MCF 10A (cell line): Measurements from ENCODE around the gene DLG2. TPM values are rescaled to one million over a fixed set of nuclear protein-coding genes. Genes with fewer than 3 reads are reported as not detected.

ENCODE experiments used
- BruUV-seq: library from RNA; stranded (reverse); fragments of 400-500 nt; replicated peaks from 2 replicates; lab custom pipeline; 2021; lab: Mats Ljungman, UMichigan
- CTCF ChIA-PET: fragments of 300-600 bp; sonication (Branson Sonifier 250); formaldehyde crosslinking; extraction: SDS; loops from one replicate; lab custom pipeline; 2021; ENCODE audit warnings: antibody characterized with exemption, inconsistent platforms; lab: Yijun Ruan, JAX
- POLR2A ChIA-PET: fragments of 300-600, 350-650 bp; sonication (Branson Sonifier 250); formaldehyde crosslinking; extraction: SDS; loops from one replicate; lab custom pipeline; 2020; ENCODE audit warnings: antibody characterized with exemption, inconsistent platforms; lab: Yijun Ruan, JAX
- DNase-seq: peaks from one replicate; pipeline ENCODE4 v3.0.0-alpha.2; 2018; ENCODE audit not compliant: unreplicated experiment
- H3K27ac Mint-ChIP-seq: one replicate; pipeline ENCODE4 v1.8.0; 2022; ENCODE audit warnings: mild to moderate bottlenecking, low read depth, mixed read lengths; ENCODE audit not compliant: unreplicated experiment
- H3K27me3 Mint-ChIP-seq: one replicate; pipeline ENCODE4 v1.8.0; 2022; ENCODE audit warnings: mixed read lengths; ENCODE audit not compliant: insufficient read depth, unreplicated experiment
- H3K36me3 Mint-ChIP-seq: one replicate; pipeline ENCODE4 v1.8.0; 2022; ENCODE audit warnings: mild to moderate bottlenecking, moderate library complexity, mixed read lengths; ENCODE audit not compliant: insufficient read depth, unreplicated experiment
- H3K4me1 Mint-ChIP-seq: one replicate; pipeline ENCODE4 v1.8.0; 2022; ENCODE audit warnings: mixed read lengths; ENCODE audit not compliant: insufficient read depth, unreplicated experiment
- H3K4me3 Mint-ChIP-seq: one replicate; pipeline ENCODE4 v1.8.0; 2022; ENCODE audit warnings: mild to moderate bottlenecking, moderate library complexity, mixed read lengths; ENCODE audit not compliant: unreplicated experiment
- H3K9me3 Mint-ChIP-seq: one replicate; pipeline ENCODE4 v1.8.0; 2022; ENCODE audit warnings: mixed read lengths; ENCODE audit not compliant: unreplicated experiment
- intact Hi-C: fragments of 100-400 bp; cut with micrococcal nuclease; formaldehyde crosslinking; loops from 2 replicates; pipeline ENCODE4 v1.14.1; 2022
- total RNA-seq: library from RNA; stranded (reverse); gene quantifications from 2 replicates; pipeline ENCODE4 v1.2.3, GENCODE V29; 2022
- TF ChIP-seq, protein P1 (sequence below): fragments of 200-600 bp; IDR thresholded peaks from one replicate; pipeline ENCODE4 v1.8.0; 2022; ENCODE audit warnings: antibody characterized with exemption, mild to moderate bottlenecking; ENCODE audit not compliant: unreplicated experiment

The DLG2 gene
- total RNA-seq, 1 experiment from 2014 or later, result 0.26 TPM

DNA sequence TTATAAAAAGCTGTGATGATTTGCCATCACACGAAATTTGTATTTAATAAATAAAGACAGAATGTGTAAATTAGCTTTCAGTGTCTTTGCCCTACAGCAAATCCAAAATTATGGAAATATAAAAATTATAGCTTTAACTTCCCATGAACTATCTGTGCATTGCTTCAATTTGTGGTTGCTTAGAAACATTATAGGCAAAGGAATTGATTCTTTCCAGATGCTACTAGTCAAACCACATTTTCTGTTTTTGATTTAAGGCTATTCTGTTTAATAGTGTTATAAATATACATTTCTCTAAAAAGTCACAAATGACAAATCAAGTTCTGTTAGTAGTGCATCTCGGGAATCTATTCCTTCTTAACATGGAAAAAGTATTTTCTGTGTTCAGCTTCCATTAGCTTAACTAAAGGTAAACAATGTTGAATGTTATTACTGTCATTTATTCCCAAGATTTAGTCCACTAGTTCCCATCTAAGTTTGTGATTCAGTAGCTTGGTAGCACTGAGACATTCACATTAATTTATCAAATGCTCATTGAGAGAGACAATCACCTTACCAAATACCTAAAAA is 1254.7 kb downstream of the DLG2 start:
- peaks cover 16% of the 10 kb centered on the region for H3K27me3 Mint-ChIP-seq
- no peaks in the 10 kb centered on the region for H3K4me1 Mint-ChIP-seq
- ChIA-PET POLR2A (no interaction called here), CTCF (interaction anchor here (0.6 to 1.2 kb wide), 3 partner anchors 12 to 1084 kb away, joined by 3 read pairs; no protein-coding TSS in a partner anchor)
- H3K27ac Mint-ChIP-seq, result no peak overlapping the region
- no peaks in the 10 kb centered on the region for H3K36me3 Mint-ChIP-seq
- no peaks in the 10 kb centered on the region for H3K9me3 Mint-ChIP-seq
- TF ChIP-seq, protein P1, sequence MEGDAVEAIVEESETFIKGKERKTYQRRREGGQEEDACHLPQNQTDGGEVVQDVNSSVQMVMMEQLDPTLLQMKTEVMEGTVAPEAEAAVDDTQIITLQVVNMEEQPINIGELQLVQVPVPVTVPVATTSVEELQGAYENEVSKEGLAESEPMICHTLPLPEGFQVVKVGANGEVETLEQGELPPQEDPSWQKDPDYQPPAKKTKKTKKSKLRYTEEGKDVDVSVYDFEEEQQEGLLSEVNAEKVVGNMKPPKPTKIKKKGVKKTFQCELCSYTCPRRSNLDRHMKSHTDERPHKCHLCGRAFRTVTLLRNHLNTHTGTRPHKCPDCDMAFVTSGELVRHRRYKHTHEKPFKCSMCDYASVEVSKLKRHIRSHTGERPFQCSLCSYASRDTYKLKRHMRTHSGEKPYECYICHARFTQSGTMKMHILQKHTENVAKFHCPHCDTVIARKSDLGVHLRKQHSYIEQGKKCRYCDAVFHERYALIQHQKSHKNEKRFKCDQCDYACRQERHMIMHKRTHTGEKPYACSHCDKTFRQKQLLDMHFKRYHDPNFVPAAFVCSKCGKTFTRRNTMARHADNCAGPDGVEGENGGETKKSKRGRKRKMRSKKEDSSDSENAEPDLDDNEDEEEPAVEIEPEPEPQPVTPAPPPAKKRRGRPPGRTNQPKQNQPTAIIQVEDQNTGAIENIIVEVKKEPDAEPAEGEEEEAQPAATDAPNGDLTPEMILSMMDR, result no peak
- DNase-seq, result no peak
- no peak overlapping the region for H3K4me3 Mint-ChIP-seq
- no TSS peak for BruUV-seq
- intact Hi-C loops, result no loop called here

DNA sequence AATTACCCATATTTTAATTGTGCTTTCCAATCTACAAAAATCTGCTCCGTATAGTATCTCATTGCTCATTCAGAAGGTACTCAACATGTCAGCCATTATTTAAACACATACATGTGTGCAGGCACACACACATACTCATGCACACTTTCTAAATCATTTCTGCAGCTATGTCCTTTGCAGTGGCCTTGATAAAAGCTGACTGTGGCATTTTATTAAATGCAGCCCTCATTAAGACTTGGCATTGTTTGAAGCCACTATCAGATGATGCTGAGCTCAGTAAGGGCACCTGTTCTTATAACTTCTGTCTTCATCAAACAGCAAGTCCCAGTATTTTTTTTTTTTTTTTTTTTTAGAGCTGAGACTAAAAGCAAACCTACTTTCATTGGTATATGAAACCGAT is 1269.1 kb downstream of the DLG2 start:
- DNase-seq, result no peak
- TF ChIP-seq, protein P1, result no peak
- no TSS peak for BruUV-seq
- ChIA-PET POLR2A (no interaction called here), CTCF (interaction anchor here (0.7 kb wide), 1 partner anchor 15 kb away, joined by 5 read pairs; no protein-coding TSS in a partner anchor)
- Mint-ChIP-seq H3K27ac (no peak overlapping the region), H3K4me1 (no peaks in the 10 kb centered on the region), H3K27me3 (peaks cover 38% of the 10 kb centered on the region), H3K4me3 (no peak overlapping the region), H3K36me3 (no peaks in the 10 kb centered on the region), H3K9me3 (no peaks in the 10 kb centered on the region)
- intact Hi-C loops, result no loop called here

DNA sequence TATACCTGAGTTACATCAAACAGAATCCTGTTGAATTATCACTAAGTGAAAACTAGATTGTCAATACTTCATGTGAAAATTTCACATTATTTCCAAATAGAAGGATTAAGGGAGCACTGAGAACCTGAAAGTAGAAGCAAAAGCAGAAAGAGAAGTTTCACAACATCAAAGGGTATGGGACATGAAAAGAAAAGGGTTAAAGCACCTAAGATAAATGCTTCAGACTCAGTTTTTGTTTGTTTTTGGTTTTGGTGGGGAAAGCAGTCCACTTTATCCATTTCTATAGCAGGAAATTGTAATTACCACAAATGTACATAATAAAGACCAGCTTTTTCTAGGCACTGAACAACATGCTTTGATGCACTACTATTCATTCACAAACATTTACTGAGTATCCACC is 1271.2 kb downstream of the DLG2 start:
- intact Hi-C loops, result no loop called here
- Mint-ChIP-seq H3K27ac (no peak overlapping the region), H3K9me3 (no peaks in the 10 kb centered on the region), H3K4me1 (no peaks in the 10 kb centered on the region), H3K4me3 (no peak overlapping the region), H3K27me3 (peaks cover 38% of the 10 kb centered on the region), H3K36me3 (no peaks in the 10 kb centered on the region)
- POLR2A ChIA-PET, result no interaction called here
- CTCF ChIA-PET, result no interaction called here
- no TSS peak for BruUV-seq
- no peak for DNase-seq
- TF ChIP-seq, protein P1, result no peak

DNA sequence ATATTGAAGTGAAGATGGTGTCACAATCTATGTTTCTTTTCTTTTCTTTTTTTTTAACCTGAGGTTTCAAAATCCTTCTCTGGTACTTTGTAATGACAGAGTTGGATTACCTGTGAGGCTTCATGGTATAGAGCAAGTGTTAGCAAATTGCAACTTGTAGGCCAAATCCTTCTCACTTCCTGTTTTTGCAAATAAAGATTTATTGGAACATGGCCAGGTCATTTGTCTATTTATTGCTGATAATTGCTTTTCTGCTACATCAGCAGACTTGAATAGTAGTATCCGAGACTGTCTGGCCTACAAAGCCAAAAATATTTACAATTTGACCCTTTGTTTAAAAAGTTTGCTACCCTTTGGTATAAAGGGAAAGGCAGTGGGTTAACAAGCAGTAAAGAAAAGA is 1281.5 kb downstream of the DLG2 start:
- no peaks in the 10 kb centered on the region for H3K9me3 Mint-ChIP-seq
- no peak for DNase-seq
- ChIA-PET CTCF (no interaction called here), POLR2A (no interaction called here)
- H3K4me3 Mint-ChIP-seq, result no peak overlapping the region
- no peaks in the 10 kb centered on the region for H3K27me3 Mint-ChIP-seq
- no peaks in the 10 kb centered on the region for H3K36me3 Mint-ChIP-seq
- no peak overlapping the region for H3K27ac Mint-ChIP-seq
- H3K4me1 Mint-ChIP-seq, result no peaks in the 10 kb centered on the region
- TF ChIP-seq, protein P1, result no peak
- BruUV-seq, result no TSS peak
- intact Hi-C loops, result no loop called here
